HG03066 (cell line): ENCODE data around the gene MIPEP.
A peak's percentile ranks its signal among the peaks of the same experiment; 100 is the strongest.
"Not testable (repeated sequence)": the region's sequence is repeated elsewhere in the genome, so short reads cannot be mapped to it uniquely, and the experiment has no call there.

Experiments
- ATAC-seq: cut with Tn5 transposase; IDR thresholded peaks from one replicate; pipeline ENCODE4 v1.9.1; 2021; ENCODE audit warnings: low read depth; ENCODE audit not compliant: unreplicated experiment

MIPEP gene

GRCh38 chr13:23778879-23779278, 110.3 kb downstream of the MIPEP start:
- ATAC-seq: no peak

GRCh38 chr13:23778002-23778652, 111.1 kb downstream of the MIPEP start:
- ATAC-seq: no peak

DNA sequence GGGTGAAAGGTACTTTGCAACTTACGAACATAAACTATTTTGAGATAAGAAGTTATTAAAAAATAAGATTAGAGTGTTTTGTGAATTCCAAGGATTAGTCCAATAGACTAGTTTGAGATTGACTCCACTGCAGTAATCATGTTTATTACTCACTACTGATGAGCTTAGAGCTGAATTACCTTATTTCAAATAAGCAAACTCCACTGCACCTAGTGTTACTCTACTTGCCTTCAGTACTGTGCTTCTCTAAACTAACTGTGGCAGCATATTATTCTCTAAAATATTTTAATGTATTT, 111.7 kb downstream of the MIPEP start:
- peak; percentile 14 for ATAC-seq

DNA sequence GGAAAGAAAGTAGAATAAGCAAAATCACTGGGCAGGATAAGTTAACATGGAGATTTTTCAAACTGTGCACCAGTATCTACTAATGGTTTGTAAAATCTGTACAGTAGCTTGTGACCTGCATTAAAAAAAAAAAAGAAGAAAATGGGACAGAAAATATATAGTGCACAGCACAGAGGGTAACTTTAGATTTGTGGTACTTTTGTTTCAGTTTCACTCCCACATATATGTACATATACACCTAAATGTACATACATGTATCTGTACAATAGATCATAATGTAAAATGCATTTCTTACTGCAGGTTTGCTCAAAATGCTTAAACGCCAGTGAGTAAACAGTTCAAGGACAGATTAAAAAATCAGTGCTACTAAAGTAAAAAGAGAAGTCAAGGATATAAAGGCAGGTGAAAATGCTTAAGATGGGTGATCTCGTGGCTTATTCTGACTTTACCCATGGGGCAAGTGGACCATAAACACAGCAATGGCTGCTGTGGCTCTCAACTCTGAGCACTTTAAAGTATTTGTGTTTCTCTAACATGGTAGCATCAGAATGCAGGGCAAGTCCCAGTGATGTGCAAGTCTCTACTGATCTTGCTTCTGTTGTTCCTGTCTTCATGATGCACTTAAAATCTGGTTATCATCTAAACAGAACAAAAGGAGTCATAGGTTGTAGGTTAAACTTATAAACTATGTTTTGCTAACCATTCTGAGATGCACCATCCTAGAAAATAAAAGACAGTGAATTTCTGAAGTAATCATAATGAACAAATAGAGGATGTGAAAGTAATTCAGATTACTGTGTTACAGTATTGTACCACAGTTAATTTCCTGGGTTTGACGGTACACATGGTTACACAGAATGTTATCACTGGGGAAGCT, 112.3 kb downstream of the MIPEP start:
- peak; percentile 95 for ATAC-seq

GRCh38 chr13:23772717-23773116, 116.5 kb downstream of the MIPEP start:
- ATAC-seq: no peak

DNA sequence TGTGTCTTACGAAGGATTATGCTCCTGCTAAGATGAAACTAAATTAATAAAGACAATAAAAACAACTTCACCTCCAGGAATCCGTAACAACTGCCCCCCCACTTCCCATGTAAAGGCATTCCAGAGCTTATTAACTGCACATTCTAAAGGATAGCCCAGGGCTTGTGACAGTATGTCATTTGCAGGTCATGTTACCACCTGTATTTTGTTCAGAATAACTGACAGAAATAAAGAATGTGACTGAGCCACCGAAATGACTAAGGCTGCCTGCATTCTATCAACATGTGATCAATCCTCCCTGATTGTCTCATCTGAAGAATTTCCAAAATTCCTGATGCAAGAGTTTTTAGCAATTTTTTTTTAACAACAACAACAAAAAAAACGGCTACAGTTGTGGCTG, 117.2 kb downstream of the MIPEP start:
- ATAC-seq: no peak

DNA sequence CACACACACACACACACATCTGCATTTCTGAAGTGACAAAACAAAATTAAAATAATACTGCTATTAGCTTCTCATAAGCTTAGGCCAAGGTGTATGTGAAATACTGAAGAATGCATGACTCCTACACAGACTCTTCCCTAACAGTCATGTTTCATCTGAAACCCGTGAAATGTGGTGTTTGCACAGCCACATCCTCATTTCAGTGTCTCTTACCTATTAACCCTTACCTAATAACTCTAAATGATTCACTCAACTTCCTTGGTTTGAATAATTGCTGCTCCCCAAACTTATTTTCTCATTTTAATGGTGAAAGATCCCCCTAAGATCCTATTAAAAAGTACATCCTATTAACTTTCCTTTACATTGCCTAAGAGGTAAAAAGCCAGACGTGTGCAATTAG, 117.6 kb downstream of the MIPEP start:
- ATAC-seq: peak; percentile 92

GRCh38 chr13:23770973-23771372, 118.2 kb downstream of the MIPEP start:
- no peak for ATAC-seq

- no peak for ATAC-seq
Observed at GRCh38 chr13:23770428-23770827, 118.8 kb downstream of the MIPEP start.

DNA sequence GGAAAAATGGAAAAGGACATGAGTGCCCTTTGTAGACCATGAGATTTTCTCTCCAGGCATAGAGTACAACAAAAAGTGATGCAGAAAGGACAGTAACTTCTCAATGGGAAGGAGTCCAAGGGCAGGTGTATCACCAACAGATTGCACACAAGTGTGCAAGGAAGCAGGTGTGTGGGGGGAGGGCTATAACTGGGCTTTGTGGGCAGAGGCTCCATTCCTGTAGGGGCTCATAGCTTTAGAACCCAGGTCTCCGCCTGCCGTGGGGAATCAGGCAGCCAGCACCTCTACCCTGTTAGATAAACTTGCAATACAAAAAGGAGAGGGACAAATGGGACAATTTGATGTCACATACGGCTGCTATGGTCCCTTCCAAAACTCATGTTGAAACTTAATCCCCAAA, 119.8 kb downstream of the MIPEP start:
- ATAC-seq: no peak

- no peak for ATAC-seq
Observed at GRCh38 chr13:23767838-23768237, 121.4 kb downstream of the MIPEP start.

- no peak for ATAC-seq
Observed at GRCh38 chr13:23766939-23767338, 122.3 kb downstream of the MIPEP start.

DNA sequence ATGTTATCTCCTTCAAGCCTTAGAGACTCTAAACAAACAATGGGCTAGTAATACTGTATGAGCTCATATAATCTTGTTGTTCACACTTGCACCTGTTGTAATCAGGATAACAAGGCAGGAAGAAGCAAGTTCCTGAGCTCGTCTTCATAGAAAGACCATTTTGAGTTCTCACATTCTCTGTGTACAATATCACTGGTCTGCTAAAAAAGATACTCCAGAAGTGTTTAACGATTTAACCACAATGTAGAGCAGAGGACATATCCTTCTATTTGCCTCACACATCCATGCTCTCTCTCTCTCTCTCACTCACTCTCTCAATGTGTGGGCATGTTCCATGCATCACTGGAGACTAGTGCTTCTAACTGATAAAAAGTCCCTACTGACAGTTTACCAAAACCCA, 122.9 kb downstream of the MIPEP start:
- ATAC-seq: no peak

DNA sequence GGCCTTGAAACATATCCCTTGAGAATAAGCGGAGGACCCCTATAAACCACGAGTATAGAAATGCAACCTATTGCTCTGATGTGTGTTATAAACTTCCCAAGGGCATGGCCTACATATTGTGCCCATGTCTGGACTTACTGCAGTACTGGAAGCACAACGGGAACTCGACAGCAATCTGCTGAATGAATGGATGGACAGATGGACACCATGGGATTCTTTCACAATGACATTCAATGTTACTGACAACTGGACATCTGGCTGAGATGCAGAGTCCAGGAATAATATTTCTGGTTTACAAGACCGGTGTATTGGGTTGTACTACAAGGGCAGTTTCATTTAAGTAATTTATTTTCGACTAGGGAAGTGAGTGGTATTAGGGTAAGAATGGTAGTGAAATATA, 123.7 kb downstream of the MIPEP start:
- ATAC-seq: no peak

- no peak for ATAC-seq
Observed at GRCh38 chr13:23763318-23763717, 125.9 kb downstream of the MIPEP start.

GRCh38 chr13:23761760-23762159, 127.4 kb downstream of the MIPEP start:
- not testable (repeated sequence) for ATAC-seq

DNA sequence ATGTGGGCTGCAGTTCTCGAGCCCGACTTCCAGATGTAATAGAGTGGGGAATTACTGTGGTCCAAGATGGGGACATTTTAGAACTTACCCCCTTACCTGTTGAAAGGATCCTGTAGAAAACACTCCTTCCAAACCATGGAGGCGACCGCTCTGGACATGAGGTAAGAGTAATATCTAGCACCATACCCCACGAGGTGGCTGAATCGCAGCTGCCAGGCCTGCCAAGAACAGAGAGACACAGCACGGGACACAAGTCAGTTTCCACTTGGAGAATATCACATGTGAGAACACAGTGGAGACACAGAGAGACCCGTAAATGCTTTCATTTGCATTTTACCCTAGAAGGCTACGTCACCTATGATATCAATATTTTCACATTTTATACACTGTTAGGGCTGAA, 129.2 kb downstream of the MIPEP start:
- ATAC-seq: no peak

- ATAC-seq: no peak
Observed at GRCh38 chr13:23758798-23759527, 130.2 kb downstream of the MIPEP start.

- no peak for ATAC-seq
Observed at GRCh38 chr13:23754997-23755396, 134.2 kb downstream of the MIPEP start.

DNA sequence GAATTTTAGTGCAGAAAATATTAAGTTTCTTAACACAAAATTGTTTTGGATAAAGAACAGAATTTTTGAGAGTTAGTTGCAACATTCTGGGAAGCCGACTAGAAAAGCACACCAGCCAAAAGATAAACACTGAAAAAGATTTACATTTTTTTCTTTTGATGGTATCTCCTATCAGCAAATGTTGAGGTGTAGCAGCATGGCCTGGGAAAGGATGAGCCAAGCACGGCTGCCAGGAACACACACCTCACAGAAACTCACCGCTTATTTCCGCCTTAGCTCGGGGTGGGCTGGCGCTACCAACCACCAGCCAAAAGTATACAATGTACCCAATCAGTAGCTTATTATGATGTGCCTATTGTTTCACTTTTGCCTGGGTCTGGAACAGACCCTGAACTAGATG, 134.7 kb downstream of the MIPEP start:
- ATAC-seq: no peak

DNA sequence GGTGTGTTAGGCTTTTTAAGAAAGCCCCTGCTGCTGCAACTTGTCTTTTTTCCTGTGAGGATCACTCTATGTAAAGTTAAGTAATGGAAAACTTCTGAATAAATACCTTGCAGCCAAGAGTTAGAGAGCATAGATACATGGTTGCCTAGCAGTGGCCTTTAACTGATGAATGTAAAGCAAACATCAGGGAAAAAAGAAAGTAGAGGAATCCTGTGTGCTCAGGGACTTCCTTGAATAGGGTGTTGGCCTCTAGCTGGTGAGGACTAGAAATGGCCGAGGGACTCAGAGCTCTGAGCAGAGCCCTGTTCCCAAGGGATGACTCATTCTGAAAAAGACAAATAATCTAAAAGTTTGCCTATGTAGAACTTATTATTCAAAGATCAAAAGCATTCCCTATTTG, 135.7 kb downstream of the MIPEP start:
- no peak for ATAC-seq
